ENCODE measurements around the gene PLSCR2.
"Not testable (repeated sequence)": the region's sequence is repeated elsewhere in the genome, so short reads cannot be mapped to it uniquely, and the experiment has no call there.

PLSCR2 gene

GRCh38 chr3:146485297-146485696, 15.9 kb upstream of the PLSCR2 start:
- DNase-seq (ENCODE audit: low read depth) = no peak

GRCh38 chr3:146476094-146476740, 6.9 kb upstream of the PLSCR2 start:
- DNase-seq (ENCODE audit: low read depth) = no peak

GRCh38 chr3:146474976-146475375, 5.6 kb upstream of the PLSCR2 start:
- DNase-seq (ENCODE audit: low read depth) = not testable (repeated sequence)

- DNase-seq (ENCODE audit: low read depth) = no peak
Observed at GRCh38 chr3:146473726-146474125, 4.4 kb upstream of the PLSCR2 start.

- DNase-seq (ENCODE audit: low read depth) = no peak
Observed at GRCh38 chr3:146472611-146473010, 3.2 kb upstream of the PLSCR2 start.

GRCh38 chr3:146471012-146471411, 1.7 kb upstream of the PLSCR2 start:
- no peak for DNase-seq (ENCODE audit: low read depth)

GRCh38 chr3:146470425-146470990, 1.1 kb upstream of the PLSCR2 start:
- DNase-seq (ENCODE audit: low read depth) = no peak

GRCh38 chr3:146468671-146469149, 651 bp downstream of the PLSCR2 start:
- DNase-seq (ENCODE audit: low read depth) = no peak

GRCh38 chr3:146468234-146468633, 1.1 kb downstream of the PLSCR2 start:
- DNase-seq (ENCODE audit: low read depth) = no peak

GRCh38 chr3:146466604-146467003, 2.8 kb downstream of the PLSCR2 start:
- no peak for DNase-seq (ENCODE audit: low read depth)

- DNase-seq (ENCODE audit: low read depth) = no peak
Observed at GRCh38 chr3:146465693-146466465, 3.5 kb downstream of the PLSCR2 start.

GRCh38 chr3:146464783-146465182, 4.6 kb downstream of the PLSCR2 start:
- DNase-seq (ENCODE audit: low read depth) = no peak

GRCh38 chr3:146464005-146464595, 5.3 kb downstream of the PLSCR2 start:
- DNase-seq (ENCODE audit: low read depth) = no peak

- DNase-seq (ENCODE audit: low read depth) = no peak
Observed at GRCh38 chr3:146454796-146455195, 14.6 kb downstream of the PLSCR2 start.

- DNase-seq (ENCODE audit: low read depth) = no peak
Observed at GRCh38 chr3:146449613-146450012, 19.7 kb downstream of the PLSCR2 start.

GRCh38 chr3:146449076-146449475, 20.3 kb downstream of the PLSCR2 start:
- DNase-seq (ENCODE audit: low read depth) = no peak

- no peak for DNase-seq (ENCODE audit: low read depth)
Observed at GRCh38 chr3:146446026-146446425, 23.3 kb downstream of the PLSCR2 start.

- DNase-seq (ENCODE audit: low read depth) = not testable (repeated sequence)
Observed at GRCh38 chr3:146440310-146440709, 29.1 kb downstream of the PLSCR2 start.

- DNase-seq (ENCODE audit: low read depth) = no peak
Observed at GRCh38 chr3:146432066-146432465, 37.3 kb downstream of the PLSCR2 start.

GRCh38 chr3:146431240-146431639, 38.1 kb downstream of the PLSCR2 start:
- no peak for DNase-seq (ENCODE audit: low read depth)

- DNase-seq (ENCODE audit: low read depth) = no peak
Observed at GRCh38 chr3:146425341-146425740, 44.0 kb downstream of the PLSCR2 start.

GRCh38 chr3:146421819-146422759, 47.3 kb downstream of the PLSCR2 start:
- no peak for DNase-seq (ENCODE audit: low read depth)

All from activated T-cell treated with anti-CD3 and anti-CD28 coated beads for 1 hour (primary cell).